Aorta (tissue), 5 donors: Measurements from ENCODE around the gene TGM3. TPM values are rescaled to one million over a fixed set of nuclear protein-coding genes. Genes with fewer than 3 reads are reported as not detected.

Experiments used
- ATAC-seq: fragments of 200-7000 bp; cut with Tn5 transposase; one replicate; pipeline ENCODE4 v1.9.1; 2022; ENCODE audit warnings: moderate library complexity; ENCODE audit not compliant: low FRiP score
- DNase-seq, 2 donors: peaks; one replicate each; pipeline ENCODE4 v3.0.0-alpha.2; 2020
- H3K27ac ChIP-seq, 2 donors: one replicate each; pipeline ENCODE4 v1.5.1; 2013; ENCODE audit warnings: low read length in 2 of 2, mild to moderate bottlenecking in 2 of 2, moderate library complexity in 2 of 2, control low read depth in 1 of 2, inconsistent platforms in 1 of 2, low read depth in 1 of 2
- H3K27me3 ChIP-seq, 2 donors: one replicate each; pipeline ENCODE4 v1.6.1; 2013; ENCODE audit warnings: control low read depth in 1 of 2, low read length in 1 of 2, mild to moderate bottlenecking in 1 of 2, moderate library complexity in 1 of 2; ENCODE audit not compliant: insufficient read depth in 2 of 2, control insufficient read depth in 1 of 2
- H3K36me3 ChIP-seq, 2 donors: one replicate each; pipeline ENCODE4 v1.6.1; 2013; ENCODE audit warnings: control low read depth in 1 of 2, low read length in 1 of 2, mild to moderate bottlenecking in 1 of 2; ENCODE audit not compliant: insufficient read depth in 2 of 2, control insufficient read depth in 1 of 2
- H3K4me1 ChIP-seq, 2 donors: one replicate each; pipeline ENCODE4 v1.6.1; 2013; ENCODE audit warnings: low read length in 2 of 2, control low read depth in 1 of 2, mild to moderate bottlenecking in 1 of 2, moderate library complexity in 1 of 2; ENCODE audit not compliant: insufficient read depth in 2 of 2, control insufficient read depth in 1 of 2
- H3K4me3 ChIP-seq, 2 donors: one replicate each; pipeline ENCODE4 v1.5.1; 2013; ENCODE audit warnings: low read length in 2 of 2, control low read depth in 1 of 2, mild to moderate bottlenecking in 1 of 2
- H3K9me3 ChIP-seq: one replicate; pipeline ENCODE4 v1.6.1; 2013; ENCODE audit warnings: mild to moderate bottlenecking, low read length; ENCODE audit not compliant: control insufficient read depth
- WGBS, 2 donors: extraction: QIAGEN DNeasy Blood & Tissue Kit; methylation state at CpG; one replicate each; pipeline ENCODE4 v1.1.7; 2013; 5-methylcytosine and 5-hydroxymethylcytosine counted together
- intact Hi-C, 2 donors: fragments of 100-400 bp; cut with DNase I; formaldehyde crosslinking; loops; one replicate each; pipeline versions ENCODE4 v1.14.2 to v1.15.0; 2022
- polyA plus RNA-seq, 2 donors: library from polyadenylated mRNA; stranded (reverse); fragments of 200-250 nt; gene quantifications; one replicate each; pipeline ENCODE4 v1.2.3, GENCODE V29; 2013
- total RNA-seq, 2 donors: library from RNA; stranded (reverse); fragmentation: NEBNext Ultra II Directional; extraction: Animal tissue kit (Norgen Biotek cat#: 25700); gene quantifications; one replicate each; pipeline ENCODE4 v1.2.1, GENCODE V29; 2021
- donor health status: healthy with polysubstance abuse.
- donor health status: Bipolar disorder and iron deficiency.
- donor health status: DM: no; HTN: no; CAD: no.
- donor health status: DM: no; HTN: no; CAD: no.
- donor health status: DM: yes; HTN: yes; CAD: no.

The TGM3 gene
- total and polyA plus RNA-seq, 4 donors: 0.72 to 0.75 TPM; not detected in 2

GRCh38 chr20:2348336-2348735 is 52.5 kb downstream of the TGM3 start:
- WGBS, 2 donors: 82 to 85% methylated on average over 5 of the region's 5 CpGs
- Histone ChIP-seq H3K4me1 (no peaks in the 10 kb centered on the region), H3K9me3 (peaks cover 1% of the 10 kb centered on the region), H3K27me3 (no peaks in the 10 kb centered on the region), H3K36me3 (no peaks in the 10 kb centered on the region), H3K27ac (no peak overlapping the region), H3K4me3 (no peak overlapping the region)
- DNase-seq (no peak), ATAC-seq (no peak)
- intact Hi-C loops: no loop called here

GRCh38 chr20:2349801-2350200 is 54.0 kb downstream of the TGM3 start:
- H3K4me1 ChIP-seq: no peaks in the 10 kb centered on the region
- no peaks in the 10 kb centered on the region for H3K36me3 ChIP-seq
- no peaks in the 10 kb centered on the region for H3K27me3 ChIP-seq
- DNase-seq (no peak), ATAC-seq (no peak)
- H3K27ac ChIP-seq: no peak overlapping the region
- peaks cover 1% of the 10 kb centered on the region for H3K9me3 ChIP-seq
- intact Hi-C loops: no loop called here
- WGBS, 2 donors: 53 to 69% methylated on average over 4 of the region's 4 CpGs
- no peak overlapping the region for H3K4me3 ChIP-seq

GRCh38 chr20:2350606-2351005 is 54.8 kb downstream of the TGM3 start:
- Histone ChIP-seq H3K36me3 (no peaks in the 10 kb centered on the region), H3K27me3 (no peaks in the 10 kb centered on the region), H3K4me3 (no peak overlapping the region), H3K27ac (no peak overlapping the region), H3K4me1 (no peaks in the 10 kb centered on the region), H3K9me3 (peaks cover 1% of the 10 kb centered on the region)
- DNase-seq: no peak
- WGBS, 2 donors: 68 to 78% methylated on average over 5 of the region's 5 CpGs
- no peak for ATAC-seq
- intact Hi-C loops: no loop called here

- H3K36me3 ChIP-seq: no peaks in the 10 kb centered on the region
- H3K27ac ChIP-seq: no peak overlapping the region
- H3K27me3 ChIP-seq: no peaks in the 10 kb centered on the region
- intact Hi-C loops: no loop called here
- ATAC-seq (no peak), DNase-seq (no peak)
- no peak overlapping the region for H3K4me3 ChIP-seq
- H3K9me3 ChIP-seq: no peaks in the 10 kb centered on the region
- WGBS, 2 donors: 54 to 61% methylated on average over 3 of the region's 3 CpGs
- H3K4me1 ChIP-seq: no peaks in the 10 kb centered on the region
These were observed 57.4 kb downstream of the TGM3 start for GRCh38 chr20:2353231-2353630.

GRCh38 chr20:2357114-2357513 is 61.3 kb downstream of the TGM3 start:
- WGBS, 2 donors: 50 to 53% methylated on average over 2 of the region's 2 CpGs

GRCh38 chr20:2358006-2358405 is 62.2 kb downstream of the TGM3 start:
- Histone ChIP-seq H3K4me1 (no peaks in the 10 kb centered on the region), H3K4me3 (no peak overlapping the region), H3K27ac (no peak overlapping the region), H3K27me3 (no peaks in the 10 kb centered on the region), H3K9me3 (peaks cover 2% of the 10 kb centered on the region), H3K36me3 (no peaks in the 10 kb centered on the region)
- no peak for DNase-seq
- intact Hi-C loops: loop anchor here in 1 of 2 donors (5.0 kb wide), 1 partner anchor 94 kb away; no protein-coding TSS in a partner anchor
- WGBS, 2 donors: 33 to 46% methylated on average over 3 of the region's 3 CpGs
- no peak for ATAC-seq

More at GRCh38 chr20:2357114-2357513, 61.3 kb downstream of the TGM3 start:
- intact Hi-C loops: loop anchor here in 1 of 2 donors (5.0 kb wide), 1 partner anchor 95 kb away; no protein-coding TSS in a partner anchor
- no peak for ATAC-seq
- peaks cover under 1% of the 10 kb centered on the region for H3K9me3 ChIP-seq
- DNase-seq: no peak
- H3K4me1 ChIP-seq: no peaks in the 10 kb centered on the region
- H3K27me3 ChIP-seq: no peaks in the 10 kb centered on the region
- no peaks in the 10 kb centered on the region for H3K36me3 ChIP-seq
- no peak overlapping the region for H3K4me3 ChIP-seq
- no peak overlapping the region for H3K27ac ChIP-seq

- DNase-seq (no peak), ATAC-seq (no peak)
- H3K27ac ChIP-seq: no peak overlapping the region
- intact Hi-C loops: no loop called here
- no peaks in the 10 kb centered on the region for H3K4me1 ChIP-seq
- no peaks in the 10 kb centered on the region for H3K36me3 ChIP-seq
- H3K27me3 ChIP-seq: no peaks in the 10 kb centered on the region
- H3K4me3 ChIP-seq: no peak overlapping the region
- H3K9me3 ChIP-seq: peaks cover 2% of the 10 kb centered on the region
These were observed 65.3 kb downstream of the TGM3 start for GRCh38 chr20:2361035-2361593.

- H3K27me3 ChIP-seq: no peaks in the 10 kb centered on the region
- WGBS, 2 donors: 70 to 74% methylated on average over 2 of the region's 2 CpGs
- H3K4me3 ChIP-seq: no peak overlapping the region
- ATAC-seq: no peak
- H3K4me1 ChIP-seq: no peaks in the 10 kb centered on the region
- no peak overlapping the region for H3K27ac ChIP-seq
- H3K9me3 ChIP-seq: peaks cover 2% of the 10 kb centered on the region
- DNase-seq: no peak
- intact Hi-C loops: no loop called here
- no peaks in the 10 kb centered on the region for H3K36me3 ChIP-seq
These were observed 67.4 kb downstream of the TGM3 start for GRCh38 chr20:2363187-2363586.

GRCh38 chr20:2363587-2363986 is 67.8 kb downstream of the TGM3 start:
- WGBS, 2 donors: 33 to 44% methylated on average over 1 of the region's 1 CpG
- no peaks in the 10 kb centered on the region for H3K27me3 ChIP-seq
- intact Hi-C loops: no loop called here
- H3K4me1 ChIP-seq: no peaks in the 10 kb centered on the region
- H3K27ac ChIP-seq: no peak overlapping the region
- peaks cover 2% of the 10 kb centered on the region for H3K9me3 ChIP-seq
- no peaks in the 10 kb centered on the region for H3K36me3 ChIP-seq
- ATAC-seq (no peak), DNase-seq (no peak)
- no peak overlapping the region for H3K4me3 ChIP-seq
